ENCODE results near the gene ZRANB3. TPM values are rescaled to one million over a fixed set of nuclear protein-coding genes. Genes with fewer than 3 reads are reported as not detected.

The ZRANB3 gene
- polyA plus RNA-seq, 1 donor (not counting 4 experiments of a cell fraction or from before 2014, with no cell fraction given): 10.6 TPM

DNA sequence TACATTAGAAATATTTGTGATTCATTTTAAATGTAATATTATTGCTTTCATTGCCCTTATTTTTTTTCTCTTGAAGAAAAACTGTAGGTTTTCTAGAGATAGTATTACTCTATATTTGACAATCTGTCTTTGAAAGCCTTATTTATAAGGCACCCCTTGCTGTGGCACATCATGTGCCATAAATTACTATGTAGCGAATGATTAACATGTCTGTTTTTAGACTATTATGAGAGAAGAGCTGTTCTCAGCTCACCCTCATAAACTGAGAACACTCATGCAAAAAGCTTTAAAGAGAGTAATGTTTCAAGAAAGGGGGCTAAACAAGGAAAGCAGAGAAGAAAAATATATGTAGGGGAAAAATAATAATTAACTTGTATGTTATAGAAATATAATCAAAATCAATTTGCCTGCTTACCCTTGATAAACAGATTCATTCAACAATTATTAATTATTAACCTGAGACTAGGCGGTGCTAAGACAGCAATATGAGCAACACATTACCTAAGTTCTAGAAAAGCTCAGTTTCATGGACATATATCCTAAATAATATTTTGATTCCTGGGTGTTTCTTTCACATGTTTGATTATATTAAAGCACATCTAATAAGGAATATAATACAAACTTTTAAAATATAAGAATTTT lies 409.9 kb downstream of the ZRANB3 start:
- DNase-seq (ENCODE audit: low read depth, low spot score) (no peak), FAIRE-seq (no peak)
- H3K27ac ChIP-seq (ENCODE audit: control insufficient read depth, insufficient read depth, low read length): no peak overlapping the region
- no peak overlapping the region for H3K4me3 ChIP-seq (ENCODE audit: control insufficient read depth in 2 of 3, extremely low read depth in 1 of 3, insufficient read depth in 2 of 3, low read depth in 1 of 3, low read length in 3 of 3)
- peaks cover 13% of the 10 kb centered on the region for H3K4me1 ChIP-seq (ENCODE audit: control insufficient read depth, extremely low read depth, insufficient read depth, low read length)
- dilution Hi-C loops (cut with MboI; ENCODE audit: extremely low pct_ligation_motif_present, low sequenced_read_pairs): no loop called here
- H3K9me1 ChIP-seq (ENCODE audit: control insufficient read depth, extremely low read depth, insufficient read depth, low read length): no peaks in the 10 kb centered on the region
- H3K79me2 ChIP-seq (ENCODE audit: control insufficient read depth, insufficient read depth, low read length): no peaks in the 10 kb centered on the region
- H3K27me3 ChIP-seq (ENCODE audit: control insufficient read depth, extremely low read depth, insufficient read depth, low read length): no peaks in the 10 kb centered on the region
- H4K20me1 ChIP-seq (ENCODE audit: control insufficient read depth, extremely low read depth, insufficient read depth, low read length): no peaks in the 10 kb centered on the region
- no peak overlapping the region for H3K4me2 ChIP-seq (ENCODE audit: control insufficient read depth, extremely low read depth, insufficient read depth, low read depth, low read length)
- H3K9me3 ChIP-seq (ENCODE audit: control insufficient read depth, low read depth, low read length): no peaks in the 10 kb centered on the region
- no peak overlapping the region for H3K9ac ChIP-seq (ENCODE audit: control insufficient read depth, extremely low read depth, insufficient read depth, low read length)
- peaks cover 8 to 11% of the 10 kb centered on the region in 2 experiments for H3K36me3 ChIP-seq (ENCODE audit: control insufficient read depth in 2 of 2, extremely low read depth in 1 of 2, insufficient read depth in 2 of 2, low read length in 2 of 2)
- H2AFZ ChIP-seq (ENCODE audit: control insufficient read depth, low read length): no peak overlapping the region
- TF ChIP-seq EZH2 (IDR thresholded peaks at IDR 0.05; ENCODE audit: low read length): no peak
- TF ChIP-seq, protein P1, sequence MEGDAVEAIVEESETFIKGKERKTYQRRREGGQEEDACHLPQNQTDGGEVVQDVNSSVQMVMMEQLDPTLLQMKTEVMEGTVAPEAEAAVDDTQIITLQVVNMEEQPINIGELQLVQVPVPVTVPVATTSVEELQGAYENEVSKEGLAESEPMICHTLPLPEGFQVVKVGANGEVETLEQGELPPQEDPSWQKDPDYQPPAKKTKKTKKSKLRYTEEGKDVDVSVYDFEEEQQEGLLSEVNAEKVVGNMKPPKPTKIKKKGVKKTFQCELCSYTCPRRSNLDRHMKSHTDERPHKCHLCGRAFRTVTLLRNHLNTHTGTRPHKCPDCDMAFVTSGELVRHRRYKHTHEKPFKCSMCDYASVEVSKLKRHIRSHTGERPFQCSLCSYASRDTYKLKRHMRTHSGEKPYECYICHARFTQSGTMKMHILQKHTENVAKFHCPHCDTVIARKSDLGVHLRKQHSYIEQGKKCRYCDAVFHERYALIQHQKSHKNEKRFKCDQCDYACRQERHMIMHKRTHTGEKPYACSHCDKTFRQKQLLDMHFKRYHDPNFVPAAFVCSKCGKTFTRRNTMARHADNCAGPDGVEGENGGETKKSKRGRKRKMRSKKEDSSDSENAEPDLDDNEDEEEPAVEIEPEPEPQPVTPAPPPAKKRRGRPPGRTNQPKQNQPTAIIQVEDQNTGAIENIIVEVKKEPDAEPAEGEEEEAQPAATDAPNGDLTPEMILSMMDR (optimal IDR thresholded peaks at IDR 0.05 in 1 of 3, IDR thresholded peaks at IDR 0.05 in 1 of 3, conservative IDR thresholded peaks at IDR 0.05 in 1 of 3; ENCODE audit: extremely low read depth in 1 of 3, insufficient read depth in 2 of 3, low read length in 3 of 3): no peak

DNA sequence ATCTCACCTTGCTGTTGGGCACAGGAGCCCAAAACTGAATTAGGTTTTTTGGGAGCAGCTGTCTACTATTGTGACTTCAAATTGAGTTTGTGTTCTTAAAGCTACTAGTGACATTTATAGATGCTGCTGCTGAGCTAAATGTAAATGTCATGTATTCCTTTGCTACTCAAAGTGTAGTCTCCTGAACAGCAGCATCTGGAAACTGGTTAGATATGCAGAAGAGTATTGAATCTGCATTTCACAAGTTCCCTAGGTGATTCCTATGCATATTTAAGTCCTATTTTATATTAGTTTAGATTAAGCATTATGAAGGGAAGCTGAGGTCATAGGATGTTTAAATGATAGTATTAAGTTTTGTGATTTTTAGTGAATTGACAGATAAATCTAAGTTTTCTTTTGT lies 411.4 kb downstream of the ZRANB3 start:
- no peaks in the 10 kb centered on the region for H3K9me1 ChIP-seq (ENCODE audit: control insufficient read depth, extremely low read depth, insufficient read depth, low read length)
- no peak for DNase-seq (ENCODE audit: low read depth, low spot score)
- no peak for TF ChIP-seq EZH2 (IDR thresholded peaks at IDR 0.05; ENCODE audit: low read length)
- TF ChIP-seq, protein P1 (optimal IDR thresholded peaks at IDR 0.05 in 1 of 3, IDR thresholded peaks at IDR 0.05 in 1 of 3, conservative IDR thresholded peaks at IDR 0.05 in 1 of 3; ENCODE audit: extremely low read depth in 1 of 3, insufficient read depth in 2 of 3, low read length in 3 of 3): no peak

More for the DNA sequence above, 411.4 kb downstream of the ZRANB3 start:
- Histone ChIP-seq H3K4me1 (ENCODE audit: control insufficient read depth, extremely low read depth, insufficient read depth, low read length) (no peaks in the 10 kb centered on the region), H3K4me2 (ENCODE audit: control insufficient read depth, extremely low read depth, insufficient read depth, low read depth, low read length) (no peak overlapping the region), H2AFZ (ENCODE audit: control insufficient read depth, low read length) (no peak overlapping the region), H3K4me3 (ENCODE audit: control insufficient read depth in 2 of 3, extremely low read depth in 1 of 3, insufficient read depth in 2 of 3, low read depth in 1 of 3, low read length in 3 of 3) (no peak overlapping the region), H3K79me2 (ENCODE audit: control insufficient read depth, insufficient read depth, low read length) (no peaks in the 10 kb centered on the region), H3K9me3 (ENCODE audit: control insufficient read depth, low read depth, low read length) (no peaks in the 10 kb centered on the region), H3K27me3 (ENCODE audit: control insufficient read depth, extremely low read depth, insufficient read depth, low read length) (no peaks in the 10 kb centered on the region), H4K20me1 (ENCODE audit: control insufficient read depth, extremely low read depth, insufficient read depth, low read length) (no peaks in the 10 kb centered on the region), H3K9ac (ENCODE audit: control insufficient read depth, extremely low read depth, insufficient read depth, low read length) (no peak overlapping the region), H3K27ac (ENCODE audit: control insufficient read depth, insufficient read depth, low read length) (no peak overlapping the region), H3K36me3 (ENCODE audit: control insufficient read depth in 2 of 2, extremely low read depth in 1 of 2, insufficient read depth in 2 of 2, low read length in 2 of 2) (peaks cover 11 to 16% of the 10 kb centered on the region in 2 experiments)
- FAIRE-seq: no peak
- dilution Hi-C loops (cut with MboI; ENCODE audit: extremely low pct_ligation_motif_present, low sequenced_read_pairs): no loop called here
